Head of caudate nucleus (tissue), 42 donors: ENCODE measurements around the gene RNF150.

Source experiments
- DNase-seq, 42 donors: peaks; one replicate each; pipeline versions ENCODE4 v3.0.0 to v3.0.0-alpha.2; 2020 to 2021; ENCODE audit warnings: mixed read lengths in 7 of 42
- intact Hi-C: fragments of 100-400 bp; cut with DNase I; formaldehyde crosslinking; loops from one replicate; pipeline ENCODE4 v1.15.0; 2022

Gene RNF150

DNA sequence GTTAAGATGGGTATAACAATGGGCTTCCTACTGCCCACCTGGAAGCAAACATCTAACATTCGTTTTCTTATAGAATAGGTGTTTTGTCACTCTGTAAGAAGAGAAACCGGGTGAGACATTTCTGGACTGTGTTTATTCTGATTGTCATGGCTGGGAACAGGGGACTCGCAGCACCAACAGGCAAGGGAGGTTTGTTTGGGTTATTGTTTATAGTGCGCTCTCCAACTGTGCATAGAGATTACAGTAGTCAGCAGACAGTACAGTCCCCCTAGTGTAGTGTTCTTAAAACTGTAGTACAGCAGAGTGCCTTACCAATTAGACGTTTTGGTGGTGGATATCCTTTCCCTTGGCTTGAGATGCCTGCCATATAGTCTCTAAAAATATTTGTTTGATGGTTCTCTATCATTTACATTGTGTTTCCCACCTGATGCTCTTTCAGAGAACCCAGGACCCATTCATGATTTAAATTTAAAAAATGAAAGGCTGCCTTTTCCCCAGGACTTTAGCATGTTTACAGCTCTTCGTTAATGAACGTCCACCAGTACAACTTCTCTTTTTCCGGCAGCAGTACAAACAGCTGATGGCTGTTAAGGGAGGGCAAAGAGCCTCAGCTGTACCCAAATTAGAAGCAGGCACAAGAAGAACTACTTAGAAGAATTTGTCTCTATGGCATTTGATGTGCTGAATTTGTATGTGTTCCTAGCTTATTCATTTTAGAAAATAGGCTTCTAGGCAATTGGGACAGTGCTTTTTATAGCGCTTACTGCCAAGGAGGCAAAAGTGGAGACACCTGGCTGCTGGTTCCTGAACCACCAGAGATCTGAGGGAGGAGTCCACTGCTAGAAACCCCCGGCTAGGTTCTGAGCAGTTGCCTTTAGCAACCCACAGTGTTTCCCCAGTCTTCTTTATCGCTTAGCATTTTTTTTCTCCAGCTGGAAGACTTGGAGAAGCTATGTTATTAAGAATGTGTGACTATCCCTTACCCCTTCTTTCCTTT lies 1.0 kb upstream of the RNF150 start:
- intact Hi-C loops: loop anchor here (5.0 kb wide), 1 partner anchor 272 kb away; no protein-coding TSS in a partner anchor
- peak in 2 of 42 donors; percentile 12 to 17 for DNase-seq

DNA sequence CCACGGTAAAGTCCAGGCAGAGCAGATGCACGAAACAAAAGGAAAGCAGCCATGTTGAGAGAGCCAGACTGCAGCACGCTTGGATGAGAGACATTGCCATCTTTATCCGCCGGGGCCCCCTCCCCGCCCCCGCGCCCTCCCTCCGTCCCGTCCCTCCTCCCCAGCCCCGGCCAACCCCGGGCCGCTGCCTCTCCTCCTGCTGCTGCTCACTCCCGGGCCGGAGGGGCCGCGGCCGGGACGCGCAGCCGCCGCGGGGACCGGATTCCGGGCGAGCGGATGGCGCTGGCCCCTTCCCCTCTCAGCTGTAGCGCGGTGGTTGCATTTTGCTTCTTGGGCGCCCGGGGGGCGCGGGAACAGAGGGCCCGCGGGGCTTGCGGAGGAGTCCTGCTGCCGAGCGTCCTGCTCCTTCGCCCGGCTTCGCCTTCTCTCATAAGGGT lies 542 bp downstream of the RNF150 start:
- intact Hi-C loops: loop anchor here (5.0 kb wide), 1 partner anchor 270 kb away; no protein-coding TSS in a partner anchor
- DNase-seq: peak in 37 of 42 donors; percentile 6 to 64 (median 39)

DNA sequence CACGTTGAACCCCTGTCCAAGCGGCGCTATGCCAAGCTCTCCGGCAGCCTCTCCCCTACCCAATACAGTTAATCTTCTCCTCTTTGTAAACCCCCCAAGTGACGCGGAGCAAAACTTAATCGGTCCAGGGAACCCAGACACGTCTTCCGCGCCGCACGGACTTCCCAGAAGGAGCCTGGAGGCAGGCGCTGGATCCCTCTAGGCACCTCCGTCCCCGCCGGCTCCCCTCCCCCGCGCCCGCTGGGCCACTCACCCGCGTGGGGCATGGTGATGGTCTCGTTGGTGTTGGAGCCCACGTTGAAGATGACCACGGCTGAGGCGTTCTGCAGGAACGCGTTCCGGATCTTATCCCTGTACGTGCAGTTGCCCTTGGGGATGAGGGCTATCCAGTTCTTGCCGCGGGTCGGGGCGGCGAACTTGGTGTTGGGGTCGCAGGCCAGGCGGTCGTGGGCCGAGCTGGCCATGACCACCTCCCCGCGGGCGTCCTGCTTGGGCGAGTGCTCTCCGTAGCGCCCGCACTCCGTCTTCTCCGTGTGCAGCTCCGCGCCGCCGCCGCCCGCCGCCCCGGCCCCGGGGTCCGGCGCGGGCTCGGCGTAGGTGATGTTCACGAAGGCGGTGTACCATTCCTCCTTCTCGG lies 1.1 kb downstream of the RNF150 start:
- intact Hi-C loops: loop anchor here (5.0 kb wide), 1 partner anchor 270 kb away; no protein-coding TSS in a partner anchor
- DNase-seq: peak in 34 of 42 donors; percentile 9 to 57 (median 30)

DNA sequence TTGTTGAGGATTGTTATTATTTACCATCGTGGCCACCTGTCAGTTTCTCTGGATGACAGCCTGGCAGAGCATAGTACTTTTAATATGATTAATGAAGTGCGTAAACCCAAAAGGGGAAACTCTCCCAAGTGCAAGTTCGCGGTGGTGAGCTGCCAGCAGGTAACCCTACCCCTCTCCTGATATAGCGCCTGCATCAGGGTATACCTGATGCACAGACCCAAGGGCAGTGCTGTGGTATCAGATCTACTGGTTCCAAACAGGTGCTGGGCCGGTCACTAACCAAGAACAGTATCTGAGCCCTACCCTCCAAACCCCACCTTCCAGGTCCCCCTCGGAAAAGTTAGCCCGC lies 1.6 kb downstream of the RNF150 start:
- intact Hi-C loops: loop anchor here (5.0 kb wide), 1 partner anchor 269 kb away; no protein-coding TSS in a partner anchor

DNA sequence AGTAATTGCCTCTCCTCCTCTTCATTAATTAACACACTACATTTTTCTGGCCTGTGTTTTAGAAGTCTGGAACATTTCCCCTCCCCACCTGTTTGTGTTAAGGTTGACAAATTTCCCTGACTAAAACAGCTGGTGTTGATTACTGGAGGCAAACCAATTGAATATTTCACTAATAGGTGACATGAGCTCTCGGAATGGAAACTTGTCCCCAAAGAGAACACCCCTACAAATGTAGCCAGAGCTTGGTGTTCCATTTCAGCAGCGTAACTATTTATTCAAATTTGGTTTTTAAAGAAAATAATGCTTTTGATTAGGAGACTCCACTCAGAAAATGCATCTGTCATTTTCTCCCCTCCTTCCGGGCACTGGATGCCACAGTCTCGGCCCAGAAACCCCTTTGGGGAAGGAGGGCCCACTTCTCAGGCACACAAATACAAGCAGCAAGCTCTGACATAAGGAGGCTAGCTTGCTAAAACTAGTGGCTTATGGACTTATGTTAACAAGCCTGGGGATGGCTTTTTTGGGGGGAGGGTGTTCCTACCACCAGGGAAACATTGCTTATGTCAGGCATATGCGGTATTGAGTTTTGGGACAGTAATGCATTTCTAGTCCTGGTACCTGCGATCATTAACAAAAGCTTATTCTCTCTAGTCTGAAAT lies 2.2 kb downstream of the RNF150 start:
- intact Hi-C loops: loop anchor here (5.0 kb wide), 1 partner anchor 269 kb away; no protein-coding TSS in a partner anchor
- DNase-seq: peak in 2 of 42 donors; percentile 12 to 22

More for the DNA sequence above, 1.6 kb downstream of the RNF150 start:
- DNase-seq: peak in 4 of 42 donors; percentile 5 to 38 (median 14)

DNA sequence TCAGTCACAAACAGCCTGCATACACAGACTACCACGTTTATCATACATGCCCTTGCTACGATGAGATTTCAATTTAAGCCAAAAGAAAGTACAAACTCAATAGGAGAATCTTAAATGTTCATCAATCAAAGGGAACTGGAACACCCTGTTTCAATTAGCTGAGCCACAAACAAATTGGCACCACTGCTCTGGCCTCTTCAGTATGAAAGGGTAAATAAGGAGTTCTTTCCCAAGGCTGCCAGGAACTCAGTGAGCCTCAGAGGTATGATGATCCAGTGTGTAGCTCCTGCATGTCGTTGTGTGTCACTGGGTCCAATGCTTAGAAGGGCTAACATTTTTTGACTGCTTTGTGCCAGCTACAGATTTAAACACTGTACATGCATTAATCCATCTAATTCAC lies 5.4 kb downstream of the RNF150 start:
- DNase-seq: peak in 1 of 42 donors; percentile 30
- intact Hi-C loops: no loop called here

DNA sequence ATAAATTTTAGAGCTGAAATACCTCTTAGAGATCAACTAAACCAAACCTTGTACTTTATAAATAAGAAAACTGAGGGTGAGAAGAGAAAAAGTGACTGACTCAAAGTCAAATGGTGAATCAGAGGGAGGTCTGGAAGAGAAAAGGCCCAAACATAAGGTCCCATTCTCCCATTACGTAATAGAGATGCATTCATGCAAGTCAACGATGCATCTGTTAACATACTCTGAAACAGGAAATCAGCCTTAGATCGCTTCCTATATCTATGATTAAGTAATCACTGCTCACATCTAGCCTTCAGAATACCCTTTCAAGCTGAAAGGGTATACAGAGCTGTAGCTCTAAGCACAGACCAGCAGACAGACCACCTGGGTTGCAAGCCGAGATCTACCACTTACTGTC lies 6.5 kb downstream of the RNF150 start:
- intact Hi-C loops: no loop called here
- no peak for DNase-seq

DNA sequence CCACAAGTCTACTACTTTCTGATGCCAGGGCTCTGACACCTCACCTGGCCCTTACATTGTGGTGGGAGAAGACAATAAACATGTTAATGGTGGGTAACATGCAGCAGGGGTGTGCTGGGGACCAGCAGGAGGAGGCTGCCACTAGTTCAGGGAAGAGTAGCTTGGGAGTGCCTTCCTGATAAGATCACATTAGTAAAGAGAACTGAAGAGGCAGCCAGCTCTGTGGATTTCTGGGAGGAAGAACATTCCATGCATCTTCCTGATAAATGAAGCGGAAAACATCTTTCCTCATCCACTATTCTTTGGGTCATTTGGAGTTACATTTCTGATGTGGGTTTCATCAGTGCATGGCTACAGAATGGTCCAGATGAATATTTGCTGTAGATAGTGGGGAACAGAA lies 9.0 kb downstream of the RNF150 start:
- no peak for DNase-seq
- intact Hi-C loops: no loop called here

DNA sequence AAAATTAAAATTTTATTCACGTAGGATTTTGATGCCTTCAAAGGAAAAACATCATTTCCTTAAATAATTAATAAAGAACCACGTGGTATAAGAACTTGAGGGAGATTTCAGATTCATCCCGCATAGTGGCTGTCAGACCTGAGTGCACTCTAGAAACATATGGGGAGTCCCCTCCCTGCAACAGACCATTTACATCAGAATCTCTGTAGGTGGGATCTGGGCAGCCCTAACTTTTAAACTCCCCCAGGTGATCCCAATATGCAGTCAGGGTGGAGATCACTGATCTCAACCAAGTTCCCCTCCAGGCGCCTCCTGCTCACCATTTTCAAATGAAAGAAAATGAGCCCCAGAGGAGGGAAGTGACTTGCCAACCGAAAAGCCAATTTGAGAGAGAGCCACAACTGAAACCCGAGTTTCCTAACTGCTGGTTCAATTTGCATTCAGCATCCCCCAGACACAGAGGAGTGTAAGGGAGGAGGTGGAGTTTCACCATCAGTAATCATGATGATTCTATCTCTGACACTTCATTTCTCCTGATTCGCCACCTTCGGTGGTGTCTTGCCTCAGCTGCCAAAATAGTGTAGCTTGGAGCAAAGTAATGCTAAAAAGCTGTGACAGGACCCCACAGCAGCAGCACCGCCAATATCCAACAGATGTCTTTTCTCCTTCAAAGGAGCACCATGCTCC lies 11.4 kb downstream of the RNF150 start:
- intact Hi-C loops: no loop called here
- DNase-seq: peak in 3 of 42 donors; percentile 26 to 55 (median 55)

DNA sequence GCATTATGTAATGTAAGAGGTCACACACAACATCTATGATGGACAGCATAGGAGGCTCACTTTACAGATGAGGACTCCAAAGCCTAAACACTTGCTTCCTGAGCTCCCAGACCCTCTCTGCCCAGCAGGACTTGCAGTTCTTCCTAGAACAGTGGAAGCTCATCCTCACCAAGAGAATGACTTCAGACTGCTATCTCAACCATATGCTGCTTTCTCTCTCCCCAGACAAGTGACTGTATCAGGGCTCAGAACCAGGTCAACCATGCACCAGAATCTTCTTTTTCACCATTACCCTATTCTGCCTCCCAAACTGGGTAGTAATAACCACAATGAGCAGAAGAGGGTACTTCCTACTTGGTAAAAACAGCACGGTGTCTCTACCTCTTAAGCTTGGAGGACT lies 12.2 kb downstream of the RNF150 start:
- DNase-seq: no peak
- intact Hi-C loops: no loop called here

DNA sequence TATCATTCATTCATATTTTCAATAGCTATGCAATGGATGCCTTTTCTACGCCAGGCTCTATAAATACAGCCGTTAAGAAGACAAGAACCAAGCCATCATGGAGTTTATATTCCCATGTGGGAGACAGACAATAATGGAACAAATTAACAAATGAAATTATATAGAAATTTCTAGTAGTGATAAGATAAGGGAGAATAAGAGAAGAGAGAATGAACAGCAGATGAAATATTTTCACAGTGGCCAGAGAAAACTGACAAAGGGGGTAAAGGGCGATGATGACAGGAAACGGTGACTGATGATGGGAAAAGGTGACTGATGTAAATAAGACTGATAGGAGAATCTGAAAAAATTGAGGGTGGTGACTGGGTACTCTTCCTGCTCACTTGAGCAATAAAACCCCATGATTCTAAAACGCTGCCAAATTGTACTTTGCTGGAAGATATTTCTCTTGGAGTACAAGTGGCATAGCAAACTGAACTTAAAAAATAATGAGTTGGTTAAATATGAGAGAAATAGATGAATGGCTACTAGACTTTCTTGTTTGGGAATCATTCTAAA lies 13.2 kb downstream of the RNF150 start:
- DNase-seq: no peak
- intact Hi-C loops: no loop called here

DNA sequence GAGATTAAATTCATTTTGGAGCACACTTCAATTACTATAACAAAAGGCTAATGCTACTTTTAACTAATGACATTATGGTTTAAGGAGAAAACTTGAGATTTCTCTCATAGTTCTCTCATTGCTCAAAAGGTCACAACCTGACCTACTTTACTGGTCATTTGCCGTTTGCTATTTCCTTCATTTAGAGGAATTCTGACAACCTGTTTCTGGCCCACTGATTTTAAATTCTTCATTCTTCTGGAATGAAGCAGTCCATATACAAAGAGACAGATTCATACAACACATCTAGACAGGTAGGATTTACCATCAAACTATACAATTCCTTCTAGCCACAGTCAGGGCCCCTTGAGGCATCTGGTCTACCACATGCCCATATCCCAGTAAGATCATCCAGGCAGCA lies 14.2 kb downstream of the RNF150 start:
- intact Hi-C loops: no loop called here
- no peak for DNase-seq

DNA sequence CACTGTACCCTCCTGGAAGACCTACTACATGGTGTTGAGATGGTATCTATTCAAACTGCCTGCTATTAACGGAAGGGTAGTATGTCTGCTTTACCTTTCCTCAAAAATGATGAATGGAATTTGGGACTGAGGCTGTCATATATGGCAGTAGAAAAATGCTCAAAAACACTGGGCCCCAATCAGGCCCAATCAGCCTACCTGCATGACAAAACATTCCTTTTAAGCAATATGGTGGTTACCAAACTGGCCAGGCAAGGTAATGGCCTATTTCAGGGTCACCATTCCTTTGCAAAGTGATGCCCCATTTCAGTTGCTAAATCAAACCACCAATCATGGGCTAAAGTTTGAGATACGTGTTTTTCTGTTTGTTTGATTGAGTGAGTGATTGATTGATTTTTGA lies 14.9 kb downstream of the RNF150 start:
- intact Hi-C loops: no loop called here

DNA sequence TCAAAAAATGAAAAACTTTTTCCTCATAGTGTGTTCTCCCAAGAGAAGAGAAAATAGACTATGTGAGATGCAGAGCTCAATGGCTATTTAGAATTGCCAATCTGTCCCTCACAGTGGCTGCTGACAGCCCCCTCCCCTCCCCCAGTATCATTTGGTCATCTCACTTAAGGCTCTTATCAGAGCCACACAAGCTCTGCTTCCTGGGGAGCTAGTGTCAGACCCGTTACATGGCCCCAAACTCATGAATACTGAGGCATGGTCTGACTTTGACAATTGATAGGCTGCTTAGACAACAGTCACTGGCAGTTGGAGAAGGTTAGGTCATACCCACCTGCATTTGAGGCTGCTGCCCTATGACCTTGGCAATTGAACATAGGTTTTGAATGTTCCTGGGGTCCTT lies 15.3 kb downstream of the RNF150 start:
- DNase-seq: no peak
- intact Hi-C loops: no loop called here

More for the DNA sequence above, 14.9 kb downstream of the RNF150 start:
- DNase-seq: no peak

DNA sequence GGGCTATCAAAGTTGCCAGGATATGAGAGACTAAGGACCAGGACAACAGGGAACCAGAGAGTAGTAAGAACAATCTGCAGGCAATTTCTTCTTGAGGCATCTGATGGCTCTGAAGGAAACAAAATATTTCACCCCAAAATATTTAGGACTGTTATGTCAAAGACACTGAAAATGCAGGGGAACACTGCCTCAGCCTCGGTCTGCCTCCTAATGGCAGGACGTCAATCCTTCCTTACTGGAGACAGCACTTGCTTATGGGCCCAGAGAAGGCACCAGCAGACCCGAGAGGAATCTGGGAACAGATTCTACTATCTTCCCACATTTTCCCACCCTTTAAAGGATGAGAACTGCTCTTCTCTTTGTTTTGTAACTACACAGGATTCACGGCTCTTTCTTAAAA lies 23.3 kb downstream of the RNF150 start:
- DNase-seq: peak in 3 of 42 donors; percentile 14 to 46 (median 19)
- intact Hi-C loops: no loop called here

DNA sequence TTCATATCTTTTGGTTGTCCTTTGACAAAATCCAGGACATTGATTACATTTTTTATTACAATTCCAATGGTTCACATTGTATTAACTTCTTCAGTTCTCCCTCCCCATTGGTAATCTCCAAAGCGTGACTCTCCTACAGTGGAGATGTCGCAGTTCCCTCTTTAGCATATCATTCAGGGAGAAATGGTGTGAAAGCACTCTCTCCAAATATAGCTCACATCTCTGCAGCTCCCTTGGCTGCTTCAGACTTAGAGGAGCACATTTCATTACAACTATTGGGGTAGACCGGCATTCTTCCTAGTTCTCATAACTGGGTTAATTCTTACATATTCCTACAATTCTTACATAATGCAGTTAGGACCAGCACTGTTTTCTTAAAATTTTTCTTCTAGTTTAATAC lies 25.3 kb downstream of the RNF150 start:
- intact Hi-C loops: no loop called here
- peak in 11 of 42 donors; percentile 8 to 61 (median 34) for DNase-seq

DNA sequence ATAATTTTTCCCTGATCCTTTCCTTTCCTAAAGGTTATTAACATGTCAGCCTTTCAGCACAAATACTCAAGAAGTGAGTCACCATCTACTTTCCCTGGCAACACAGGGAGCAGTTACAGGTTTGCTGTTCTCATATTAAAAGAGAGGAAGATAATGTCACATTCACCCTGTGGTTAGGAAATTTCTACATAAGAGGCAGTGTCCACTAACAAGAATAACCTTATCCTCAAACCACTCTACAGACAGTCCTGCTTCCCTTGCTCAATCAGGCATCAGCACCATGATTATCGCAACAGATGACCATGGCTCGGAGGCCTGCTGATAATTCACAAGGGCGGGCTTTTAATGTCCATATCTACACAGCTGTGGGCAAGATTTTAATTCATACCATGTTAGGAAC lies 30.9 kb downstream of the RNF150 start:
- peak in 4 of 42 donors; percentile 23 to 37 (median 32) for DNase-seq
- intact Hi-C loops: no loop called here

DNA sequence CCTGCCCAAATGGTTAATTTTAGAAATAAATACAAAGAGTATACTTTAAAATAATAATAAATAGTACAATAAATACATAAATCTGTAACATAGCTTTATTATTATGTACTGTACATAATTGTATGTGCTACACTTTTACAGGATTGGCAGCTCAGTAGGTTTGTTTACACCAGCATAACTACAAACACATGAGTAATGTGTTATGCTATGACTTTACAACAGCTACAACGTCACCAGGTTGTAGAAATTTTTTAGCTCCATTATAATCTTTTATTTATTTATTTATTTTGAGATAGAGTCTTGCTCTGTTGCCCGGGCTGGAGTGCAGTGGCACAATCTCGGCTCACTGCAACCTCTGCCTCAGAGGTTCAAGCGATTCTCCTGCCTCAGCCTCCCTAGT lies 31.8 kb downstream of the RNF150 start:
- intact Hi-C loops: no loop called here
- no peak for DNase-seq
